ENCODE measurements around the gene IGF2R. TPM values are rescaled to one million over a fixed set of nuclear protein-coding genes. Genes with fewer than 3 reads are reported as not detected.

Gene IGF2R
- total RNA-seq, 2 experiments from 2014 or later: 19.3 to 37.6 TPM

DNA sequence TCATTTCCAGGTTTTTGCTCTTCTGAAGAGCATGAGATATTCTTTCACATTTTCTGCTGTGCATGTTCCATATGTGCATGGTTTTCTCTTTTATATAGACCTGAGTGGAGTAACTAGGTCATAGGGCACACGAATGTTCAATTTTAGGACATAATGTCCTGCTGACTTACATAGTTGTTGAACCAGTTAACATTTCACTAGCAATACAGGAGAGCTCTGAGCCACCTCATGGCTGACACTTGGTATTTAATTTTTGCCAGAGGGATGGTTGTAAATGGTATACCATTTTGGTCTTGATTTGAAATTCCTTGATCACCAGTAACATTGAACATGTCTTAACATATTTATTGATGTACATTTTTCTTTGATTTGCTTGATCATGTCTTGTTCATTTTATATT, 38.3 kb downstream of the IGF2R start:
- CTCF ChIA-PET (ENCODE audit: unreplicated experiment): no interaction called here
- no peak overlapping the region for H3K4me3 ChIP-seq (ENCODE audit: low read depth, low read length, poor library complexity, severe bottlenecking)
- no peak overlapping the region for H3K4me2 ChIP-seq (ENCODE audit: low read length)
- TF ChIP-seq, protein P1, sequence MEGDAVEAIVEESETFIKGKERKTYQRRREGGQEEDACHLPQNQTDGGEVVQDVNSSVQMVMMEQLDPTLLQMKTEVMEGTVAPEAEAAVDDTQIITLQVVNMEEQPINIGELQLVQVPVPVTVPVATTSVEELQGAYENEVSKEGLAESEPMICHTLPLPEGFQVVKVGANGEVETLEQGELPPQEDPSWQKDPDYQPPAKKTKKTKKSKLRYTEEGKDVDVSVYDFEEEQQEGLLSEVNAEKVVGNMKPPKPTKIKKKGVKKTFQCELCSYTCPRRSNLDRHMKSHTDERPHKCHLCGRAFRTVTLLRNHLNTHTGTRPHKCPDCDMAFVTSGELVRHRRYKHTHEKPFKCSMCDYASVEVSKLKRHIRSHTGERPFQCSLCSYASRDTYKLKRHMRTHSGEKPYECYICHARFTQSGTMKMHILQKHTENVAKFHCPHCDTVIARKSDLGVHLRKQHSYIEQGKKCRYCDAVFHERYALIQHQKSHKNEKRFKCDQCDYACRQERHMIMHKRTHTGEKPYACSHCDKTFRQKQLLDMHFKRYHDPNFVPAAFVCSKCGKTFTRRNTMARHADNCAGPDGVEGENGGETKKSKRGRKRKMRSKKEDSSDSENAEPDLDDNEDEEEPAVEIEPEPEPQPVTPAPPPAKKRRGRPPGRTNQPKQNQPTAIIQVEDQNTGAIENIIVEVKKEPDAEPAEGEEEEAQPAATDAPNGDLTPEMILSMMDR (conservative IDR thresholded peaks at IDR 0.05; ENCODE audit: low read length): no peak
- no peak for TF ChIP-seq EZH2phosphoT487 (IDR thresholded peaks at IDR 0.05; ENCODE audit: borderline replicate concordance, low read depth, low read length)
- H3K79me2 ChIP-seq (ENCODE audit: insufficient read depth, low read depth, low read length): peaks cover 14% of the 10 kb centered on the region; the same call in 1 of the 2 replicates
- H2AFZ ChIP-seq (ENCODE audit: low read length): no peak overlapping the region
- peaks cover 5% of the 10 kb centered on the region; the same call in 1 of the 2 replicates for H3K9me3 ChIP-seq (ENCODE audit: low read length)
- H3K4me1 ChIP-seq (ENCODE audit: insufficient read depth, low read length, poor library complexity, severe bottlenecking): no peaks in the 10 kb centered on the region
- DNase-seq (ENCODE audit: low spot score): no peak
- intact Hi-C loops (cut with micrococcal nuclease; ENCODE audit: unreplicated experiment): no loop called here
- no peaks in the 10 kb centered on the region for H3K9me2 ChIP-seq (ENCODE audit: insufficient read depth, low read length)
- BruUV-seq (replicated peaks): no TSS peak
- H4K20me1 ChIP-seq (ENCODE audit: insufficient read depth, low read length): no peaks in the 10 kb centered on the region
- POLR2A ChIA-PET: interaction anchor here (1.0 kb wide), 1 partner anchor 9 kb away, joined by 4 read pairs; no protein-coding TSS in a partner anchor
- H3K36me3 ChIP-seq (ENCODE audit: insufficient read depth, low read length): peaks cover 17% of the 10 kb centered on the region
- H3K27ac ChIP-seq (ENCODE audit: low read depth, low read length, poor library complexity, severe bottlenecking): no peak overlapping the region

GRCh38 chr6:160007611-160008010, 38.7 kb downstream of the IGF2R start:
- no peaks in the 10 kb centered on the region for H3K4me1 ChIP-seq (ENCODE audit: insufficient read depth, low read length, poor library complexity, severe bottlenecking)
- intact Hi-C loops (cut with micrococcal nuclease; ENCODE audit: unreplicated experiment): no loop called here
- ChIA-PET CTCF (ENCODE audit: unreplicated experiment) (no interaction called here), POLR2A (no interaction called here)
- H3K4me2 ChIP-seq (ENCODE audit: low read length): no peak overlapping the region
- BruUV-seq (replicated peaks): no TSS peak
- DNase-seq (ENCODE audit: low spot score): no peak
- no peaks in the 10 kb centered on the region for H3K9me2 ChIP-seq (ENCODE audit: insufficient read depth, low read length)
- peaks cover 14% of the 10 kb centered on the region; the same call in 1 of the 2 replicates for H3K79me2 ChIP-seq (ENCODE audit: insufficient read depth, low read depth, low read length)
- peaks cover 20% of the 10 kb centered on the region for H3K36me3 ChIP-seq (ENCODE audit: insufficient read depth, low read length)
- TF ChIP-seq, protein P1 (conservative IDR thresholded peaks at IDR 0.05; ENCODE audit: low read length): no peak
- no peak for TF ChIP-seq EZH2phosphoT487 (IDR thresholded peaks at IDR 0.05; ENCODE audit: borderline replicate concordance, low read depth, low read length)
- peaks cover 5% of the 10 kb centered on the region; the same call in 1 of the 2 replicates for H3K9me3 ChIP-seq (ENCODE audit: low read length)
- no peak overlapping the region for H2AFZ ChIP-seq (ENCODE audit: low read length)
- H3K4me3 ChIP-seq (ENCODE audit: low read depth, low read length, poor library complexity, severe bottlenecking): no peak overlapping the region
- no peaks in the 10 kb centered on the region for H4K20me1 ChIP-seq (ENCODE audit: insufficient read depth, low read length)
- H3K27ac ChIP-seq (ENCODE audit: low read depth, low read length, poor library complexity, severe bottlenecking): no peak overlapping the region

- DNase-seq (ENCODE audit: low spot score): no peak
- Histone ChIP-seq H3K9me3 (ENCODE audit: low read length) (peaks cover 5% of the 10 kb centered on the region; the same call in 1 of the 2 replicates), H4K20me1 (ENCODE audit: insufficient read depth, low read length) (no peaks in the 10 kb centered on the region), H3K79me2 (ENCODE audit: insufficient read depth, low read depth, low read length) (peaks cover 6% of the 10 kb centered on the region; the same call in 1 of the 2 replicates), H3K36me3 (ENCODE audit: insufficient read depth, low read length) (peaks cover 32% of the 10 kb centered on the region), H3K4me3 (ENCODE audit: low read depth, low read length, poor library complexity, severe bottlenecking) (no peak overlapping the region), H3K27ac (ENCODE audit: low read depth, low read length, poor library complexity, severe bottlenecking) (no peak overlapping the region), H3K4me1 (ENCODE audit: insufficient read depth, low read length, poor library complexity, severe bottlenecking) (no peaks in the 10 kb centered on the region), H3K4me2 (ENCODE audit: low read length) (no peak overlapping the region), H2AFZ (ENCODE audit: low read length) (no peak overlapping the region), H3K9me2 (ENCODE audit: insufficient read depth, low read length) (no peaks in the 10 kb centered on the region)
- CTCF ChIA-PET (ENCODE audit: unreplicated experiment): no interaction called here
- no TSS peak for BruUV-seq (replicated peaks)
- TF ChIP-seq EZH2phosphoT487 (IDR thresholded peaks at IDR 0.05; ENCODE audit: borderline replicate concordance, low read depth, low read length): no peak
- TF ChIP-seq, protein P1 (conservative IDR thresholded peaks at IDR 0.05; ENCODE audit: low read length): no peak
- POLR2A ChIA-PET: interaction anchor here (0.6 kb wide), 1 partner anchor 93 kb away, joined by 3 read pairs; no protein-coding TSS in a partner anchor
- intact Hi-C loops (cut with micrococcal nuclease; ENCODE audit: unreplicated experiment): no loop called here
Measured at GRCh38 chr6:160010067-160010466, 41.2 kb downstream of the IGF2R start.
